Fibroblast of lung (primary cell): Measurements from ENCODE around the gene RTN4RL2. TPM values are rescaled to one million over a fixed set of nuclear protein-coding genes. Genes with fewer than 3 reads are reported as not detected.

Experiments
- DNase-seq, 2 donors: peaks; one replicate each; pipeline versions ENCODE4 v3.0.0 to v3.0.0-alpha.2; 2010; ENCODE audit warnings: low read depth in 2 of 2
- H2AFZ ChIP-seq: 2 replicates; pipeline ENCODE4 v1.5.1; 2012; ENCODE audit warnings: low read length, control low read depth, inconsistent platforms
- H3K27ac ChIP-seq: 2 replicates; pipeline ENCODE4 v1.5.1; 2011; ENCODE audit warnings: low read length, control low read depth; ENCODE audit not compliant: insufficient read depth
- H3K27me3 ChIP-seq: 2 replicates; pipeline ENCODE4 v1.5.1; 2011; ENCODE audit warnings: mild to moderate bottlenecking, low read length; ENCODE audit not compliant: control insufficient read depth, insufficient read depth
- H3K36me3 ChIP-seq: 2 replicates; pipeline ENCODE4 v1.5.1; 2011; ENCODE audit warnings: low read length; ENCODE audit not compliant: control insufficient read depth, insufficient read depth
- H3K4me1 ChIP-seq: 2 replicates; pipeline ENCODE4 v1.5.1; 2011; ENCODE audit warnings: low read length; ENCODE audit not compliant: control insufficient read depth, insufficient read depth; ENCODE audit errors: extremely low read depth
- H3K4me2 ChIP-seq: 2 replicates; pipeline ENCODE4 v1.5.1; 2011; ENCODE audit warnings: low read length, control low read depth; ENCODE audit not compliant: insufficient read depth; ENCODE audit errors: extremely low read depth
- H3K4me3 ChIP-seq, 4 experiments: fragments of 200-600 bp in 1 of 4; sonication (generic) in 1 of 4; replicated peaks in 1 of 4; 2 replicates each; pipeline ENCODE4 v1.5.1; 2011 to 2016; ENCODE audit warnings: low read length in 4 of 4, low read depth in 3 of 4, mild to moderate bottlenecking in 3 of 4, control low read depth in 2 of 4, inconsistent platforms in 1 of 4, mixed read lengths in 1 of 4; ENCODE audit not compliant: insufficient read depth in 1 of 4; ENCODE audit errors: control extremely low read depth in 1 of 4
- H3K79me2 ChIP-seq: 2 replicates; pipeline ENCODE4 v1.5.1; 2012; ENCODE audit warnings: mild to moderate bottlenecking, low read length, inconsistent platforms; ENCODE audit not compliant: control insufficient read depth, insufficient read depth
- H3K9ac ChIP-seq: 2 replicates; pipeline ENCODE4 v1.5.1; 2011; ENCODE audit warnings: mild to moderate bottlenecking, low read length, control low read depth; ENCODE audit not compliant: insufficient read depth
- H3K9me3 ChIP-seq: 2 replicates; pipeline ENCODE4 v1.5.1; 2012; ENCODE audit warnings: low read depth, low read length; ENCODE audit not compliant: control insufficient read depth, insufficient read depth
- H4K20me1 ChIP-seq: 2 replicates; pipeline ENCODE4 v1.5.1; 2011; ENCODE audit warnings: low read length; ENCODE audit not compliant: control insufficient read depth, insufficient read depth; ENCODE audit errors: extremely low read depth
- EZH2 ChIP-seq: IDR thresholded peaks from 2 replicates; pipeline ENCODE4 v1.5.1; 2012; ENCODE audit warnings: low read length, control low read depth, mild to moderate bottlenecking; ENCODE audit errors: missing control alignments
- polyA plus RNA-seq, 2 donors: library from polyadenylated mRNA; depleted of rRNA in 1 of 2; stranded (reverse) in 1 of 2; unstranded in 1 of 2; fragments of >200 nt; gene quantifications; 2 replicates each; pipeline ENCODE4 v1.2.1, GENCODE V29; 2011 to 2012; ENCODE audit warnings: missing spikeins in 1 of 2
- total RNA-seq: library from RNA; depleted of rRNA; stranded (reverse); fragments of >200 nt; gene quantifications from 2 replicates; pipeline ENCODE4 v1.2.1, GENCODE V29; 2014
- TF ChIP-seq, protein P1 (sequence below), 2 donors: IDR thresholded peaks in 1 of 2; conservative IDR thresholded peaks in 1 of 2; 1 replicate in 1 of 2; 2 replicates in 1 of 2; pipeline ENCODE4 v1.5.1; 2011 to 2012; ENCODE audit warnings: low read length in 2 of 2, control low read depth in 1 of 2, inconsistent platforms in 1 of 2, low read depth in 1 of 2, mild to moderate bottlenecking in 1 of 2

Gene RTN4RL2
- total and polyA plus RNA-seq, 2 donors (not counting 1 experiment from before 2014, with no cell fraction given) = 0.17 to 0.27 TPM

DNA sequence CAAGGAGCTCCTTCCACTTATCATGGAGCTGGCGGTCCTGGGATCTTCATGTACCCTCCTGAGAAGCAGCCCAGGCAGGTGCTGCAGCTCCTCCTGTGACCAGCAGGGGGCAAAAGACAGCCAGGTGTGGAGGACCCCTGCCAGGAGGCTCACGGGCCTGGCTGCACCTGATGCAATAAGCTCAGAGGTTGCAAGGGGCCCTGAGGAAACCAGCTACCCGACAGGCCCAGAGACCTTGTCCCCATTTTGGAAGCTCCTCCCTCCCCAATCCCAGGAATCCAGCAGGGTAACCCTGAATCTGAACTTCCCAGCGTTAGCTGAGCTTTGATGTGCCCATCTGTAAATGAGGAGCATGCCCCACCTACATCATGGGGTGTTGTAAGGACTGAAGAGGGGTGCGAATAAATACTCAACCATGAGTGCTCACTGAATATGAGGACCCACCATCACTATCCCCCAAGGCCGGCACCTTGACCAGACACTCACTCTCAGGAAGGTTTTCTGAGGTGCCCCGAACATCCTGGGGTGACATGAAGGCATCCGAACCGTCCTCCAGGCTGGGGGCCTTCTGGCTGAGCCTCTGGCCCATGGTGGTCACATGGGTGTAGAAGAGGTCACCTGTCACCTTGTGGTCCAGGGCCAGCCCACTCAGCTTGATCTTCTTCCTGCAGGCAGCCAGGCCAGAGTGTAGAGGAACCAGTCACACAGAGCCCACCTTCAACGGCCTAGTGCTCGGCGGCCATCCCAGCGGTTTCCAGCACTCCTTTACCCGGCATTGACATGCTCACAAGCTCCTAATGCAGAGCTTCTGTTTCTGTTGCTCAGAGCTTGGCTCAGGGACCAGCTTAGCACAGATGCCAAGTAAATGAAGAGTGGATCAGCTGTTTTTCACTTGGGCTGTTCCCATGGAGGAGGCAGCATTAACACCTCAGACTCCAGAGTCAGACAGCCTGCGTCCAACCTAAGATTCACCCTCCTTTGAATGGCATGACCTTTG lies 33.5 kb downstream of the RTN4RL2 start:
- no peak for DNase-seq
- no peak overlapping the region for H3K4me3 ChIP-seq
- no peaks in the 10 kb centered on the region for H3K4me1 ChIP-seq
- H2AFZ ChIP-seq = no peak overlapping the region
- H3K36me3 ChIP-seq = peaks cover 2% of the 10 kb centered on the region
- no peak overlapping the region for H3K27ac ChIP-seq
- H3K9ac ChIP-seq = no peak overlapping the region
- no peaks in the 10 kb centered on the region for H3K27me3 ChIP-seq
- no peaks in the 10 kb centered on the region for H3K9me3 ChIP-seq
- H3K79me2 ChIP-seq = no peaks in the 10 kb centered on the region
- H3K4me2 ChIP-seq = no peak overlapping the region
- no peaks in the 10 kb centered on the region for H4K20me1 ChIP-seq
- TF ChIP-seq, protein P1, sequence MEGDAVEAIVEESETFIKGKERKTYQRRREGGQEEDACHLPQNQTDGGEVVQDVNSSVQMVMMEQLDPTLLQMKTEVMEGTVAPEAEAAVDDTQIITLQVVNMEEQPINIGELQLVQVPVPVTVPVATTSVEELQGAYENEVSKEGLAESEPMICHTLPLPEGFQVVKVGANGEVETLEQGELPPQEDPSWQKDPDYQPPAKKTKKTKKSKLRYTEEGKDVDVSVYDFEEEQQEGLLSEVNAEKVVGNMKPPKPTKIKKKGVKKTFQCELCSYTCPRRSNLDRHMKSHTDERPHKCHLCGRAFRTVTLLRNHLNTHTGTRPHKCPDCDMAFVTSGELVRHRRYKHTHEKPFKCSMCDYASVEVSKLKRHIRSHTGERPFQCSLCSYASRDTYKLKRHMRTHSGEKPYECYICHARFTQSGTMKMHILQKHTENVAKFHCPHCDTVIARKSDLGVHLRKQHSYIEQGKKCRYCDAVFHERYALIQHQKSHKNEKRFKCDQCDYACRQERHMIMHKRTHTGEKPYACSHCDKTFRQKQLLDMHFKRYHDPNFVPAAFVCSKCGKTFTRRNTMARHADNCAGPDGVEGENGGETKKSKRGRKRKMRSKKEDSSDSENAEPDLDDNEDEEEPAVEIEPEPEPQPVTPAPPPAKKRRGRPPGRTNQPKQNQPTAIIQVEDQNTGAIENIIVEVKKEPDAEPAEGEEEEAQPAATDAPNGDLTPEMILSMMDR (conservative IDR thresholded peaks at IDR 0.05 in 1 of 2, IDR thresholded peaks at IDR 0.05 in 1 of 2; ENCODE audit: low read depth in 1 of 2, low read length in 2 of 2) = peak; percentile 87 to 88
- TF ChIP-seq EZH2 = no peak

DNA sequence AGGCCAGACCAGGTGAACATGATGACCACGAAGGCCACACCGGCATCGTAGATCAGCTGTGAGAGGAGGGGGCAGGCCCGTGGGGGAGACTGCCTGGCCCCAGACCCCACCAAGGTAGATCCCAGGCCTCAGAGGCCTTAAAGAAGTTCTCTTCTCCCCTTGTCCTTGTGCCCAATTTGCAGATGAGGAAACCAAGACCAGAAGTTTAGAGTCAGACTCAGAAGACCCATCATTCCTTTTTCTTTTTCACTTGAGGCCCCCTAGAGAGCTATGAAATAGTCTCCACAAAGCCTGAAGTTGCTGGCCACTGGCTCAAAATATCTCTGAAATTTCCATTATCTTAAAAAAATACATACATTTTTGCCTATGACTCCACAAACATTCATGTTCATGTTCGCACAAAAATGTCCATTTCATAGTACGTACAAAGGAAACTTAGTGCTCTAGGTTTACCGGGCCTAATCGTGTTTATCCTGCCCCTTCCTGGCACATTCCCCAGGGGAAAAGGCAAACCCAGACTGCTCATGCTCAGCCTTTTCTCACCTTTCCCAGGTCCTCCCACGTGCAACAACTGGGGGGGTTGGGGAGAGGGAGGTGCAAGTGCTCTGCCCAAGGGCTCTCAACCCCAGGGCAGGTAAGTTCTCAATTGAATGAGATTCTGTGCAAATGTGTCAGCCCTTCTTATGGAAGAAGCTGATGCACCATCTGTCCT lies 35.9 kb downstream of the RTN4RL2 start:
- no peak overlapping the region for H3K9ac ChIP-seq
- H3K4me2 ChIP-seq = no peak overlapping the region
- H3K4me3 ChIP-seq = no peak overlapping the region
- H3K27me3 ChIP-seq = no peaks in the 10 kb centered on the region
- no peak overlapping the region for H3K27ac ChIP-seq
- no peaks in the 10 kb centered on the region for H3K79me2 ChIP-seq
- H3K9me3 ChIP-seq = no peaks in the 10 kb centered on the region
- no peaks in the 10 kb centered on the region for H4K20me1 ChIP-seq
- peaks cover 4% of the 10 kb centered on the region for H3K36me3 ChIP-seq
- DNase-seq = no peak
- peaks cover 7% of the 10 kb centered on the region for H3K4me1 ChIP-seq
- no peak overlapping the region for H2AFZ ChIP-seq
- TF ChIP-seq, protein P1 (conservative IDR thresholded peaks at IDR 0.05 in 1 of 2, IDR thresholded peaks at IDR 0.05 in 1 of 2; ENCODE audit: low read depth in 1 of 2, low read length in 2 of 2) = no peak
- no peak for TF ChIP-seq EZH2
